ENCODE measurements around the gene KIRREL3.

The KIRREL3 gene

DNA sequence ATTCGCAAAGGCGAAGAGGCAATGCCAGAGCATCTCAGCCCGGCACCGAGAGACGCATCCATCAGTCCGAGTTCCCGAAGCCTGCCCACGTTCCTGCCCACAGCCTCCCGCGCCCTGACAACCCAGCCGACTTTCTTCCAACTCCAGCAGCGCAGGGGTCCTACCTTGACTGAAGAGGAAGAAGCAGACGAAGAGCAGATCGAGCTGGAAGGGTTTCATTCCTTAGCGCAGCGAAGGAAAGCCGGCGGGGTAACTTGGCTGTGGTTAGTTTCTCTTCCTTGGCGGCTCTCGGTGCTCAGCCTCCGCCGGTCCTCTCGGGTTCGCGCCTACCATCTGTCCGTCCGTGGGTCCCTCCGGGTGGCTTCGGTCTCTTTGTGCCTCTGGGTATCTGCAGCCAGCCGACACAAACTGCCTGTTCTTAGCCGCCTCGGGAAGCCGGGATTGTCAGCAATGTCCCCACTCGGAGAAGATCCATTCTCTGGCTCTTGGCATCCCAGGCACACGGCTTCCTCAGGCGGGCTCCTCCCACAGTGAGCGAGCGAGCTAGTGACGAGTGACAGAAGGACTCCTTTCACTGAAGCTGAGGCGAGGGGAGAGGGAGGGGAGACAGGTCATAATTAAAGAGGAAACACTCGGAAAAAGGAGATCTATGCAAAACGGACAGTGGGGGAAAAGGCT is at the start of gene KIRREL3:
Gene KIRREL3, minus strand, starts transcription at position 480 of the 678 bp plus-strand sequence.
- DNase-seq: peak; percentile 19

DNA sequence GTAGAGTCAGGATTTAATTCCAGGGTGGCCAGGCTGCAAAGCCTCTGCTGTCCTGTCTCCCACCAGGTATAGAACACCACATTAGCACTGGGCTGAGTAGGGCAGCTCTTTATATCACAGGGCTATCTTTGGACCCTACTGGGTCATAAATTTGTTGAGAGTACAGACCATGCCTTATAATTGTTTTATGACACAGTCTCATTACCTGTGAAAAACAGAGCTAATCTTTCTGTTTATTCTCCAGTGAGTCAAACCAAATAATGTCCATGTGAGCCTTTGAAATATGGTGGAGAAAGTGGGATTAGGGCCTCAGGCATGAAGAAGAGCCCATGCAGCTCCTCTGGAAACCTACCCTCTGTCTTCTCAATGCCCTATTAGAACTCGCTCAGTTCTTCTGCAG is 49.6 kb upstream of the KIRREL3 start:
- peak; percentile 66 for DNase-seq

DNA sequence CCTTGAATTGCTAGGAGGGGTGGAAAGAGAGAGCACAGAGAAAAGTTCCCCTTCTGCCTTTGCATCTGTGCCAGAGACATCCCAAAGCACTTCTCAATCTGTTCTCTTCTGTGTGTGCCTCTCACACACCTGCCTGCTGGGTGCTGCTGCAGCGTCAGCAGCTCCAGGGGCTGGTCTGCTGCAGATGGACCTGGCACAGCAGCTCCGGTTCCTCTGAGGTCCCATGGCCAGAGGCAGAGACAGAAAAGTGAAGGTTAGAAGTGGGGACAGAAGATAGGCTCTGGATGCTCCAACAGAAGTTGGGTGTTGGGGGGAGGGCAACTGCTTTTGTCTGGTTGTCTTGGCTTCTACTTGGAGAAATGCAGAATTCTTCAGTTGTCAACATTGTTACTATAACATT is 48.9 kb upstream of the KIRREL3 start:
- DNase-seq: no peak

DNA sequence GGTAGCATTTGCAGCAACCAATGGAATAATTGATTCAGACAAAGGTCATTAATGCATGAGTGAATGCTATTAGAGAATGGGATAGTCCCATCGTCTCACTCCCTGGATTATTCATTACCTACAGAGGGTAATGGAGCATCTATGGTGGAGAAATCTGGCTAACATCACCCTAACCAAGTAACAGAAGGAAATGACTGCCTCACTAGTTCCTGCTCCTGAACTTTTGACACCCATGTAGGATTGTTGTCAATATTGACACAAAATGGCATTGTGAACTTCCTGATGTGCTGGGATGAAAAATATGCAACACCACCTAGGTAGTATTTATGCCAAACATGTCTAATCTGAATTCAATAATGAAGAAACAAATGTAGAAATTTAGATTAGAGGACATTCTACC is 44.0 kb upstream of the KIRREL3 start:
- peak; percentile 47 for DNase-seq

DNA sequence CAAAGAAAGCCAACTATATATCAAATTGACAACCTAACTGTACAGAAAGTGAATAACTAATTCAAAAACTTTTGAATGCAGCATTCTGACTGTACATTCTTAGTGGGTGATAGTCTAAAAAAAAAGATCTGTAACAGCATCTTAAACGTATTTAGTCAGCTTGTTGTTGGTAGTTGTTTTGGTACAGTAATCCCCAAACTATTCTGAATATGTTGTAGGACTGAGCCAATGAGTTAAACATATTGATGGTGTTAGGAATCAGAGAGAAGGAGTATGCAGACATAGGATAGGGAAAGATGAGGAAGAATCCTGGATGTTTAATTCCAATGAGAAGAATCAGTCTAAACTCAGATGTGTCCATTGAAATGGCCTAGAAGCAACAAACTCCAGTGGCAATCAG is 41.9 kb upstream of the KIRREL3 start:
- no peak for DNase-seq

DNA sequence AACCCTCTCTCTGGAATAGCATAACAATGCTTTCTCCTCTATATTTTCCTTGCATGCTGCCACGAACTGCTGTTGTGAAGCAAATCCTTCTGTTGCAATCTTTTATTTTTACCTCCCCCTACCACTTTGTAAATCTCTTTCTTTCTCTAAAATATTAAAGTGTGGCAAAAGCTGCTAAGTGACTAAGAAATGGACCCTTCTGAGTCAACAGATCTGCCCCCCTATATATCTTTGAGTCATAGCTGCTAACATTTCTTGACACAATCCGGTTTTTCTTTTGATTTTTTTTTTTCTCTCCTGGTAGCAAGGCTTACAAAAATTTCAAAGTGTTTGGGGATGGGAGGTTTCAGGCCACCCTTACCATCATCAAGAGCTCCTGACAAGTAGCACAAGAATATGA is 39.0 kb upstream of the KIRREL3 start:
- no peak for DNase-seq

DNA sequence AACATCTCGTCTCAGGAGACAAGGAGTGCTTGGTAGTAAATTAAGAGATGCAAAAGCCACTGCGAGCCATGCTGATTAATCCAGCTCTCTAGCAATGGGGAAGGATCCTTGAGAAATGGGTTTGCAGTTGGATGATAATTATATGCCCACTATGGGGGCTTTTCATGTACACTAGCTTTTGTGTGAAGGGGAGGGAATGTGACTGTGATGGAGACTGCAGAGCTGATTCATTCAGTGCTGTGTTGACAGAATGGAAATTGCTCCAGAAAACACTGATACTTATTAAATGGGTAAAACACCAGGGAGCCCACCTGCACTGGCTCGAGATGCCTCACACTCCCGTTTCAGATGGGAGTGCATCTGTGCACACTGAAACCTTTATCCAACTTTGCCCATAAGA is 37.0 kb upstream of the KIRREL3 start:
- DNase-seq: no peak

DNA sequence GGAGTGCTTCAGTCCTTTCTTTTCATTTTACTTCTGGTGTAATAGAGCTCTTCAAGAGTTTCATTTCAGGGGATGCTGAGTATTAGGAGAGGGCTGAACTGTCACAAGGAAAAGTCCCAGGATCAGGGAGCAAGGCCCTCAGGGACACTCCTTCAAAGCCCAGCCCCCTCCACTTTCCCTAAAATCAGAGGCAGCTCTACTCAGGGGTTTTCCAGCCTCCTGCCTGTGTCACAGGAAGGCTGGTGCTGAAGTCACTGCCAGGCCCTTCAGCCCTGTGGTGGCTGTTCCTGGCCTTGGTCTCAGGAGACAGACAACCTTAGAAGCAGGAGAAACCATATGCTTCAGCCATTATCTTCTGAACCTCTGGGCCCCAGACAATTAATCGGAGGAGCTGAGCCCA is 36.4 kb upstream of the KIRREL3 start:
- DNase-seq: no peak

DNA sequence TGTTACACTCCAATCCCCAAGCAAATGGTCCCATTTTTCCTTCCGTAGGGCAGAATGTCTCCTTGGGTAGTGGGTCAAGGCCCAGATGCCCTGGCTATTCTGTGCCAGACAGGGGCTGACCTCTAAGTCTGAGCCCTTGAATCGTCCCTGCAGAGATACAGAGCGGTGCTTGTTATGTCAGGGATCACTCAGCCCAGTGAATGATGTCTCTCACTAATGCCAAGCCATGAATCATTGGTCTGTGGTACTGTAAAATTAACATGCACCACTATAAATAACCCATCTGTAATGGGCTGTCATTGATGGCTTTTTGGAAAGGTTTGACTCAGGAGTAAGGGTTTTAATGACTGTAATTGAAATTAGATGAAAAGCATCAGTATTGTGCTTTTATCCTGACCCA is 35.3 kb upstream of the KIRREL3 start:
- no peak for DNase-seq

DNA sequence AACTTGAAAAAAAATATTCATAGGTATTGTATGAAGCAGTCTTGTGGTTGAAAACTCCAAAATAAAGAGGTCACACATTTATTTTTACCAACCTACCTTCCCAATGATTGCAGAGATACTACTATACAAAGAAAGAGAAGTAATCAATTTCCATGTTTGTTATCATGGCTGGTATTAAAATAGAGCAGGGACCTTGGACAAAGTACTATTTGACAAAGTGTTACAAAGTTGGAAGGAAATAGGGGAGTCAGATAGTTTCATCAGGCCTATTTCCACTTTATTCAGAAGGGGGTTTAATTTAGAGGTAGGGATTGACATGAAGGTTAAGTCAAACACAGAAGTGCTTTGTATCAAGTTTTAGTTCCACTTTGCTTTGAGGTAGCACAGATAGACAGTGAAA is 34.4 kb upstream of the KIRREL3 start:
- DNase-seq: no peak

DNA sequence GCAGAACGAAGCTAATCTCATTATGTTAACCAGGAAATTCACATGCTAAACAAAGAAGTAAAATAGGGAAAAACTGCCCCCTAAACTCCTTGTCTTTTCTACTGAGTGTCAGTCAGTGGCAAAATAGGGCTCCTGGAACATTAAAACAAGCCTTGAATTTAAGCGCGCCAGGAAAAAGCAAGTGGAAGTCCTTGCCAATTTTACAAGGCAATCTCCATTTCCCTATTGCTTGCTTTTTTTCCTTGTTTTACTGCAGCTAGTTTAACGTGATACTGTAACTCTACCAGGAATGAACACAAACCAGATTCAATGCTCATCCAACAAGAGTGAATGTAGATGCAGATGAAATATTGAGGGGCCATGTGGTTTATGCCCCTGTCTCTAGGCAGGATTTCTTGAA is 28.1 kb upstream of the KIRREL3 start:
- no peak for DNase-seq

DNA sequence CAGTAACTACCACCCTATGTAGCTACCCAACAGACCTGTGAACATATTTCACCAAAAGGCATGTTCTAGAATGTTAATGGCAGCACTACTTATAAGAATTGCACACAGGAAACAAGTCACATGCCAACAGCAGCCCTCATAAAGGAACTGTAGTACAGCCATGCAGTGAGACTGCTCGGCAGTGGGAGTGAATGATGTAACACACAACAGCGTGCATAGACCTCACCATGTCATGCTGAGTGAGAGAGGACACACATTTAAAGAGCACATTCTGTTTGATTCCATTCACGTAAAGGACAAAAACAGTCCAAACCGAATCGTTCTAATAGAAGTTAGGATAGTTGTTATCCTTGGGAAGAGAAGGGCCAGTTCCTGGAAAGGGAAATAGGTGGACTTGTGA is 27.2 kb upstream of the KIRREL3 start:
- no peak for DNase-seq

DNA sequence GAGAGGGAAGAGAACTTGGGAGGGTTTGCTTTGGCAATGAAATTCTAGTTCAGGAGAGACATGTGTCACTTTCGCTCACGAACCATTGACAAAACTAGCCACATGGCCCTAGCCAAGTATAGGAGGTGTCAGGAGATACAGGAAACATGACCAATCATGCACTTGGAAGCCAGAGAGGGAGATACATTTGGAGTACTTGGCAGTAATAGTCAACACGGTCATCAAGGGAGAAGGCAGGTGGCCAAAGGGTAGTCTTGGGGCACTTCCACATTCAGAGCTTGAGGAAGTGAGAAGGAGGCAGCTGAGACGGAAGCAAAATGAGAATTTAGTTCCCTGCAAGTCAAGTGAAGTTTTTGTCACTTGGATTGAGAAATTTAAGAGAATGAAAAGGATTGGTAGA is 26.4 kb upstream of the KIRREL3 start:
- no peak for DNase-seq

DNA sequence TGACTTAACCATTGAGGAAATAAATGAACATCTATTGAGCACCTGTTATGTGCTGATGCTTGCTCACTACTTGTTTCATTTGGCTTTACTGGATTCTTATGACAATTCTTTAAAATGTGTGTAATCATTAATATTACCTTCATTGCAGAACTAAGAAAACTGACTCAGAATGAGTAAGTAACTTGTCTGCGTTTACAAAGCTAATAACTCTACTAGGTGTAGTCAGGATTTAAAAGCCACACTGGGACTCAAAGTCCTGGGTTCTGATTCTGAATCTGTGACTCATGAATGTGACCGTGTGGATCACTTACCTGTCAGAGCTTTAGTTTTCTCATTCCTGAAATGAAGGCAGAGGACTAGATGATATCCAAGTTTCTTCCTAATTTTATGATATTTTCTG is 23.4 kb upstream of the KIRREL3 start:
- no peak for DNase-seq

DNA sequence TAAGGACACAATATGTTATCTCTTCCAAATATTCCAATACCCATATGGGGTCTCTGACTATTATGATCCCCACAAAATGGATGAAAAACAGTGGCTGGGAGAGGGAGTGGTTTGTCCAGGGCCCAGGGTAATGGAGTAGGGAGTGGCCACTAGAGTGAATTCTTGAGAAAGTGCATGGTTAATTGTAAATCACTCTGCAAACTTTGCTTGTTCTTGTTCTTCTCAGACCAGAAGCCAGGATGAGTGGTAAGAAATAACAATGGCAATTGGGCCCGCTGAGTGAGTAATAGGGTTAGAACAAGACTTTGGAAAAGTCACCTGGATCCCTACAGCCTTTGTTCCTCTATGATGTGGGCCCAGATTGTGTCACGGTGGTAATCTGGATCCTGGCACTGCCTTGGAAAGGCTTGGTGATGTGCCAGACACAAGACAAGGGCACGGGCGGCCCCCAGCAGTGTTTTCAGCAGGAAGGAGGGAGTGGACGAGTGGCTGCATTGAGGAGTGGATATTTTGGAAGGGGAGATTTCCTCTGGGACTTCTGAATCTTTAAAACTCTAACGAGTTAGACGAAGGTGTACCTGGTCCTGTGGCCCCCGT is 18.2 kb upstream of the KIRREL3 start:
- DNase-seq: no peak

DNA sequence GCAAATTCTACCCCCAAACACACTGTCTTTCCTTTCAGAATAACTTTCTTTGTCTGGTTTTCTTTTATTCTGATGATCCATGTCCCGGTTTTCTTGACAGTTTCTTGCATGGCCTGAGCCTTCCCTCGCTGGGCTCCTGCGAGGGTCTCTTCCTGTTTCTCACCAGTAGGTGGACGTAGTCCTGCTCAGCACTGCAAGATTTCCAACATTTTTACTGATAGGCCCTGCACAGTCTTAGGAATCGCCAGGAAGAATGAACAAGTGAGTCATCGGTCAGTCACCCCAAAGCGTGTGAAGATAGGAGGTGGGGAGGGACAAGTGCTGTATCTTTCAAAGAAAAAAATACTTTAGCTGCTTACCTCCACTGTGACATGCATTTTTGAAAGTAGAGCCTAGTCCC is 16.9 kb upstream of the KIRREL3 start:
- DNase-seq: peak; percentile 5

DNA sequence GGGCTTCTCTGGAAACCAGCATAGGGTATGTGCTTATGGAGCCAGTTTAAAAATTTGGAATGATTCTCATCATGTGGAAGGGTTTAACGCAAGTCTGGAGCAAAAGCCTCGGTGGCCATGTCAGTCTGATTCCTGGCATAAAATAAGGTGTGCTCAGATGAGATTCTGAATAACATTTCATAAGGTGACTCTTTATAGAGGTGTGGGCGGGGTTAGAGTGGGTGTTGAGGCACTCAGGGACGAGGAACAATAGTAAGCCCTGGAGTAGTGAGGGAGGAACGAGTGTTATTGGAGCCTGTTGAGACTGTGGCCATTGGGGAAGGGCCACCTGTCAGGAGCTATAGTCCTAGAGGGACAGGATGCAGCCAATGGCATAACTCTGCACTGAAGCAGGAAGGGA is 13.0 kb upstream of the KIRREL3 start:
- no peak for DNase-seq

DNA sequence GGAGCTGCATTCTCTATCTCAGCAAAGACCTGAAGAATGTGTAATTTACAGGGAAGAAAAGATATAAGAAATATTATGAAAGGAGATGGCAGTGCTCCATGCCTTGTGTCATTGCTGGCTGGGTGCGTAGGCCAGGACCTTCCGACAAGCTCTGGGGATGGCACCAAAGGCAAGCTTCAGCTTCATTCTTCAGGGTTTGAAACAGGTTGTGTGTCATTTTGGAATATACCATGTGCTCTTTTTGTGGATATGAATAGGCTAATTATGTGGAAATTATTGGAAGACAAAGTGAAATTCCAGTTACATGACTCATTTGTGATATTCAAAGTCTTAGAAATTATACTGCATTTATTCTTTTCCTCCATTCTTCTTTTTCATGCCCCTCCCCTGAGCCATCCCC is 5.7 kb upstream of the KIRREL3 start:
- DNase-seq: no peak

DNA sequence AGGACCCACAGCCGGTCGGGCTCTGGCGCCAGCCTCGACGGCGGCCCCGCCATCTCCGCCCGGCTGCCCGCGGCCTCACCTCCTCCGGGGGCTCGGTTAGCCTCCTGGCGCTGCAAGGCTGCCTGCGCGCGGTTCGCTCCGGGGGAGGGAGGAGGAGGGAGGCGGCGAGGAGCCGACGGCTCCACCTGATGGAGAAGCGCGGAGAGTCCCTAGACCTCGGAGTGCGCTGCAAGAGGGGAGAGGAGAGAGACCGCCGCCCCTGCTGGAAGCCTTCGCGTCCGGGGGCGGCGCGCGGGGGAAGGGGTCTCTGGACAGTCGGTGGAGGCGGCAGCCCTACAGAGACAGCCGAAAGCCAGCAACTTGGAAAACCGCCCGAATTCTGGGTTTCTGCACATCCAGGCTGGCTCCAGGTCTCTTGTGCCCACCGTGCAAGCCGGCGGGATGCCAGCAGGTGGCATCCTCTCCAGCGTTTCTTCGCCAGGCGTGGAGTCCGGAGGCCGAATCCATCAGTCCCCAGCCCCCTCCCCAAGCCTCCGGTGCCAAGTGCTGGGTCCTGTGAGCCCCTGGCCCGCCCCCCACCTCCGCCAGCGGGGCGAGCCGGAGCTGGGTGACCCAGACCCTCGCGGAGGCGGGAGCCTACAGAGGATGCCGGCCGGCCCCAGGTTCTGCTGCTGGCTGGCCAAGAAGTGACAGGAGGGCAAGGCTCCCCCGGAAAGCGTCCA is 2.9 kb upstream of the KIRREL3 start:
- DNase-seq: peak; percentile 71

DNA sequence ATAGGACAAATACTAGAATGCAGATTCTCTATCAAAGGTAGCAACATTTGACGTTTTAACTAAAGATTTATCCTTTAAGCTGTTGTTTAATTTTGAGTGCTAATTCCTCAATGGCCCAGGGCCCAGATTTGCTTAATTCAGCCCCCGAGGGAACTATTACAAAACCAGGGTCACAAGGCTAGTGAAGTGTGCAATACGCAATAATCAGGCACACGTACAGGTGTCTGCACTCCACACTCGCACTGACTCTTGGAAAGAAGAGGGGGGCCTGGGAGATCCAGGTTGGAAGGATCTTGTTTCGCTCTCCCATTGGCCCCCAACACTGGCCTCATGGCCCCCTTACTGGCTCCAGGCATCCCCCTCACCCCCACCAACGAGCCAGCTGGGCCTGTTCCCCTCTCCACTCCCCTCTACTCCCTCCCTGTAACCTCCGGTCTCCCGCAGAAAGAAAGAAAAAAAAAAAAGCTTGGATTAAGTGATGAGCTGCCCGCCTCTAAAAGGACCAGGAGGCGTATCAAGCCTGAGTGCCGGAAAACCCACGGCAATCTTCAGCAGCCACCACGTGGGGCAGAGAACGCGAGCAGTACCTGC is 2.2 kb upstream of the KIRREL3 start:
- DNase-seq: no peak

DNA sequence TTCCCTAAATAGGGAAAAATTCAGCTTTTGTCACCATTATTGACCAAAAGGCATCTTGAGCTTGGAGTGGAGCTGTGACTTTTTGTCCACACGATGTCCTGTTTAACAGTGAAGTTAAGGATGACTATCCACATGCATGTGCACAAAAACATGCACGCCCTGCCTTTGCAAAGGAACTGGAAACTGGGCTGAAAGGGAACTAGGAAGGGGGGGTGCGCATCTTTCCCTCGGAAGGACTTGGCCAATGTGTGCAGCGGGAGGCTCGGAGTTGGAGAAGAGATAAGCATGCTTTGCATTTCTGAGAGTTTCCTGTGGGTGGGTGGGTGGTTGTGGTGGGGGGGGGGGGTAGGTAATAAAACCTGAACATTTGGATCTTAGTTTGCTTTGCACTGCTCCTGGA is 411 bp upstream of the KIRREL3 start:
- no peak for DNase-seq

DNA sequence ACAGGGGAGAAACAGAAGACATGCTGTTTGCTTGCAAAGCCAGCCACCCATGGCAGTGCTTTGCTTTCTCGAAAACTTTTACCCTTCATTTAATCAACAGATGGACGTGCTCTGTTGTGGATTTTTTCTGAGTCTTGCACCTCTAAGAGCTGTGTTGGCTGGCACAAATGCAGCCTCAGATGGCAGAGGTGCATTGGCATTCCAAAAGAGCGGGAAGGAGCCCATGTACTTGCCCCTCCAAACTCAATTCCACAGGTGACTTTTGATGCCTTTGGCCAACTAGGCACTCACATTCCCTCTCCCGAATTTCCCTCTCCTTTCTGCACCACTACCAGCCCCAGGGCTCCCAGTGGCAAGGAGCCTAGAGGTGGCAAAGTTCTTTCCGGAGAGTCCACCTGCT is 1.2 kb downstream of the KIRREL3 start:
- no peak for DNase-seq

DNA sequence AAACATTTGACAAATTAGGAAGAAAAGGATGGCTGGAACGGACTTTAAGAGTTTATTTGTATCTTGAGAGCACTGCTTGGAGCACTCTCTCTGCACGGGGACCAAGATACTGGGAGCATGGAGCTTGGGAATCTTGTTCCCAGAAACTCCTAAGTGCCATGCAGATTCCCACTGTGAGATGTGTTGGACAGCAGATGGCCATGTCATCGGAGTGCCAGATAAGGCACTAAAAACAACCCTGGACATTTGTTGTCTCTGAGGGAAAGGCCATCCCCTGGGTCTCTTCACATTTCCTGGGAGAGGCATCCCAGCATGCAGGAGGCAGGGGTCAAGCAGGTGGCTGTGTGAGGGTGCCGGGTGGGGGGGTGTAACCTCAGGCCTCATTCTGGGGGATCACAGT is 2.9 kb downstream of the KIRREL3 start:
- DNase-seq: no peak

DNA sequence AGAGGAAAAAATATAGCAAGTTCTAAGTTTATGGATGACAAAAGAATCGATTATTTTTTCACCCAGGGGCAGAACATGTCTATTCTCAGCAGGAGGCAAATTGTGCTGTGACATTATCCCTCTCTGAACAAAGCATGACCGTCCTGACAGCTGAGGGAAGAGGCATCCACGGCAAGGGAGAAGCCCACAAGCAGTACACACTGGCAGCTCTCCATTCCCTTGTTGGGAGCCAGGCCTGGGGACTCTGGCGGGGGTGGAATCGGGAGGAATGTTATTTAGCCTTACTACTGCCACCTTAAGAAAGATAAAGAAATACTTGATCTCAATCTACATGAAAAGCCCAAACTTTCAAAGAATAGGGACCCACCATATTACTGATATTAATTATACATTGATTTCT is 3.4 kb downstream of the KIRREL3 start:
- DNase-seq: no peak
